ENCODE measurements around the gene DUSP8. TPM values are rescaled to one million over a fixed set of nuclear protein-coding genes. Genes with fewer than 3 reads are reported as not detected.
A peak's percentile ranks its signal among the peaks of the same experiment; 100 is the strongest.
"Not testable (repeated sequence)": the region's sequence is repeated elsewhere in the genome, so short reads cannot be mapped to it uniquely, and the experiment has no call there.

DUSP8 gene
- total RNA-seq, 1 donor from 2014 or later: 2.2 TPM

DNA sequence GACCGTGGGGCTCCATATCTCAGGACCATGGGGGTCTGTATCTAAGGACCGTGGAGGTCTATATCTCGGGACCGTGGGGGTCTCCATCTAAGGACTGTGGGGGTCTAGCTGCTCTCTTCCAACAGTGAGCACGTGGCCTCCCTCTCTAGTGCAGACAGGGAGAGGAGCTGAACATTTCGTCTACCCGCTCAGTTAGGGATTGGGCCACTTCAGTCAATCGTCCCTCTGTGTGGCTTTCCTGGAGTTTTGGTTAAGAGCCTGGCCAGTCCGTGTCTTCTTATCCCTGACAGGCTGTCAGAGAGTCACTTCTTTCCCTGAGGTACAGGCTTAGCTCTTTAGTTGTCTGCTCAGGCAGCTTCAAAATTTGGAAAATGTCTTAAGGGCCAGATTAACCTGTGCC is 9.9 kb upstream of the DUSP8 start:
- no peak for DNase-seq (ENCODE audit: low spot score)
- H3K4me3 Mint-ChIP-seq (ENCODE audit: unreplicated experiment): no peak overlapping the region
- no peaks in the 10 kb centered on the region for H3K4me1 Mint-ChIP-seq (ENCODE audit: unreplicated experiment)
- no peak overlapping the region for H3K27ac Mint-ChIP-seq (ENCODE audit: unreplicated experiment)
- no peaks in the 10 kb centered on the region for H3K36me3 Mint-ChIP-seq (ENCODE audit: low read depth, unreplicated experiment)
- peaks cover 5% of the 10 kb centered on the region for H3K27me3 Mint-ChIP-seq (ENCODE audit: unreplicated experiment)
- TF ChIP-seq, protein P1, sequence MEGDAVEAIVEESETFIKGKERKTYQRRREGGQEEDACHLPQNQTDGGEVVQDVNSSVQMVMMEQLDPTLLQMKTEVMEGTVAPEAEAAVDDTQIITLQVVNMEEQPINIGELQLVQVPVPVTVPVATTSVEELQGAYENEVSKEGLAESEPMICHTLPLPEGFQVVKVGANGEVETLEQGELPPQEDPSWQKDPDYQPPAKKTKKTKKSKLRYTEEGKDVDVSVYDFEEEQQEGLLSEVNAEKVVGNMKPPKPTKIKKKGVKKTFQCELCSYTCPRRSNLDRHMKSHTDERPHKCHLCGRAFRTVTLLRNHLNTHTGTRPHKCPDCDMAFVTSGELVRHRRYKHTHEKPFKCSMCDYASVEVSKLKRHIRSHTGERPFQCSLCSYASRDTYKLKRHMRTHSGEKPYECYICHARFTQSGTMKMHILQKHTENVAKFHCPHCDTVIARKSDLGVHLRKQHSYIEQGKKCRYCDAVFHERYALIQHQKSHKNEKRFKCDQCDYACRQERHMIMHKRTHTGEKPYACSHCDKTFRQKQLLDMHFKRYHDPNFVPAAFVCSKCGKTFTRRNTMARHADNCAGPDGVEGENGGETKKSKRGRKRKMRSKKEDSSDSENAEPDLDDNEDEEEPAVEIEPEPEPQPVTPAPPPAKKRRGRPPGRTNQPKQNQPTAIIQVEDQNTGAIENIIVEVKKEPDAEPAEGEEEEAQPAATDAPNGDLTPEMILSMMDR (IDR thresholded peaks at IDR 0.05; ENCODE audit: unreplicated experiment): no peak
- H3K9me3 Mint-ChIP-seq (ENCODE audit: unreplicated experiment): peaks cover 4% of the 10 kb centered on the region

DNA sequence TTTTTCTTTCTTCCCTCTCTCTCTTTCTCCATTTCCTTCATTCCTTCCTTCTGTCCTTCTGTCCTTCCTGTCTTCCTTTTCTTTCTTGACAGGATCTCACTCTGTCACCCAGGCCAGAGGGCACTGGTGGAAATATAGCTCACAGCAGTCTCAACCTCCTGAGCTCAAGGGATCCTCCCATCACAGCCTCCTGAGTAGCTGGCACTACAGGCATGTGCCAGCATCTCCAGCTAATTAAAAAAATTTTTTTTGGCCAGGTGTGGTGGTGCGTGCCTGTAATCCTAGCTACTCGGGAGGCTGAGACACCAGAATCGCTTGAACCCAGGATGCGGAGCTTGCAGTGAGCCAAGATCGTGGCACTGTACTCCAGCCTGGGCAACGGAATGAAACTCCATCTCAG is 4.8 kb upstream of the DUSP8 start:
- Mint-ChIP-seq H3K36me3 (ENCODE audit: low read depth, unreplicated experiment) (no peaks in the 10 kb centered on the region), H3K4me3 (ENCODE audit: unreplicated experiment) (no peak overlapping the region), H3K27me3 (ENCODE audit: unreplicated experiment) (peaks cover 5% of the 10 kb centered on the region), H3K4me1 (ENCODE audit: unreplicated experiment) (peaks cover 5% of the 10 kb centered on the region), H3K9me3 (ENCODE audit: unreplicated experiment) (peaks cover 4% of the 10 kb centered on the region), H3K27ac (ENCODE audit: unreplicated experiment) (no peak overlapping the region)
- DNase-seq (ENCODE audit: low spot score): no peak
- TF ChIP-seq, protein P1 (IDR thresholded peaks at IDR 0.05; ENCODE audit: unreplicated experiment): no peak

DNA sequence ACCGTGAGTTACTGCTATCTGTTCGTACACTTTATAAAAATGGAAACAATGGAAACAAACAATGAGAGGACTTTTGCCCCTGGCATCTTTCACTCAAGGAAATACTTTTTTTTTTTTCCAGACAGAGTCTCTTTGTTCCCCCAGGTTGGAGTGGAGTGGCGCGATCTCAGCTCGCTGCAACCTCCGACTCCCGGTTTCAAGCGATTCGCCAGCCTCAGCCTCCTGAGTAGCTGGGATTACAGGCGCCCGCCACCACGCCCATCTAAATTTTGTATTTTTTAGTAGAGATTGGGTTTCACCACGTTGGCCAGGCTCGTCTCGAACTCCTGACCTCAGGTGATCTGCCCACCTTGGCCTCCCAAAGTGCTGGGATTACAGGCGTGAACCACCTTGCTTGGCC is 3.7 kb upstream of the DUSP8 start:
- not testable (repeated sequence) for H3K27ac Mint-ChIP-seq (ENCODE audit: unreplicated experiment); H3K4me3 Mint-ChIP-seq (ENCODE audit: unreplicated experiment); H3K27me3 Mint-ChIP-seq (ENCODE audit: unreplicated experiment); H3K36me3 Mint-ChIP-seq (ENCODE audit: low read depth, unreplicated experiment); H3K9me3 Mint-ChIP-seq (ENCODE audit: unreplicated experiment); DNase-seq (ENCODE audit: low spot score); H3K4me1 Mint-ChIP-seq (ENCODE audit: unreplicated experiment)

DNA sequence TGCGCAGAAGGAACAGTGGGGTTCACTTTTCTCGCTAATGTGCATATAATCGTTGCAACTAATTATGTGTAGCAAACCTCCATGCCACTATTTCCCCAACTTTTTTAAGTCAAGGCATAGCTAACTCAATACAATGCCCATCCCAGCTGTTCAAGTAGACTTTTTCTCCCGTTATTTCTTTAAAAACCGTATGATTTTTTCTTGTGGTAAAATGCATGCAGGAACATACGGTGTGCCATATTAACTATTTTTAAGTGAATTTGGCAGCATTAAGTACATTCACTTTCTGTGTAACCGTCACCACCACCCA is 2.8 kb upstream of the DUSP8 start:
- H3K4me3 Mint-ChIP-seq (ENCODE audit: unreplicated experiment): no peak overlapping the region
- H3K36me3 Mint-ChIP-seq (ENCODE audit: low read depth, unreplicated experiment): no peaks in the 10 kb centered on the region
- peaks cover 4% of the 10 kb centered on the region for H3K9me3 Mint-ChIP-seq (ENCODE audit: unreplicated experiment)
- H3K4me1 Mint-ChIP-seq (ENCODE audit: unreplicated experiment): peaks cover 5% of the 10 kb centered on the region
- peak overlapping the region; percentile 52 for H3K27ac Mint-ChIP-seq (ENCODE audit: unreplicated experiment)
- H3K27me3 Mint-ChIP-seq (ENCODE audit: unreplicated experiment): peaks cover 9% of the 10 kb centered on the region
- TF ChIP-seq, protein P1 (IDR thresholded peaks at IDR 0.05; ENCODE audit: unreplicated experiment): no peak
- no peak for DNase-seq (ENCODE audit: low spot score)

DNA sequence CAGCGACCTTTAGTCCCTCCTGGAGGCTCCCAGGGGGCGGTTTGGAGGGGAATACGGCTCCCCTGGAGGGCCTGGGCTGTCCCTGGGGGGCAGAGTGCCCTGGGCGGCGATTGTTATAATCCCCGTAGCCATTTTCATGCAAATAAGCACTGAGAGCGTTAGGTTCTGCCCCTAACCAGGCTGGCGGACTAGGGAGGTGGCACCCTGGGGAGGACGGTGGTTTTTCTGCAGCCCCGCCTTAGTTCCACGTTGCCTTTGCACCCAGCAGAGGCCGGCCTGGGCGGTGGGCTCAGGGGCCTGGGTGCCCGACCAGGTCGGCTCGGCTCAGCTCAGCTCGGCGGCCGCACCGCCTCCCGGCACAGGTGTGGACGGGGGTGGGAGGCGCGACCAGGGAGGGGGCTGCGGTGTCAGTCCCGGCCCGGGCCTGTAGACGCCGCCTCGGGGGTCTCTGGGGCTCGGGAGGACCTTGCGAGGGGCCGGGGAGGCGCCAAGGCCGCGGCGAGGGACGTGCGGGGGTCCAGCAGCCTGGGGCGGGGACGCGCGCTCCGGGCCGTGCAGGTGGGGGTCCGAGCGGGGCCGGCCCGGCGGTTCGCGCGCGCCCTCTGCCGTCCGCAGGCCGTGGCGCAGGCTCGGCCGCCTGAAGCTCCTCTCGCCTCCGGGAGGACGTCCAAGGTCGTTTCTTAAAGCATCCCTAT is 2.3 kb upstream of the DUSP8 start:
- DNase-seq (ENCODE audit: low spot score): peak; percentile 58
- TF ChIP-seq, protein P1 (IDR thresholded peaks at IDR 0.05; ENCODE audit: unreplicated experiment): peak; percentile 78
- H3K4me3 Mint-ChIP-seq (ENCODE audit: unreplicated experiment): no peak overlapping the region
- peaks cover 12% of the 10 kb centered on the region for H3K27me3 Mint-ChIP-seq (ENCODE audit: unreplicated experiment)
- H3K27ac Mint-ChIP-seq (ENCODE audit: unreplicated experiment): no peak overlapping the region
- H3K4me1 Mint-ChIP-seq (ENCODE audit: unreplicated experiment): peaks cover 5% of the 10 kb centered on the region
- H3K9me3 Mint-ChIP-seq (ENCODE audit: unreplicated experiment): peaks cover 4% of the 10 kb centered on the region
- H3K36me3 Mint-ChIP-seq (ENCODE audit: low read depth, unreplicated experiment): no peaks in the 10 kb centered on the region
